Osteoblast (primary cell): ENCODE measurements around the gene MTCL3. TPM values are rescaled to one million over a fixed set of nuclear protein-coding genes. Genes with fewer than 3 reads are reported as not detected.

Source experiments
- DNase-seq: peaks from one replicate; pipeline ENCODE4 v3.0.0; 2011; ENCODE audit warnings: low spot score, mixed read lengths; ENCODE audit not compliant: insufficient read length; ENCODE audit errors: missing footprints
- H2AFZ ChIP-seq: 2 replicates; pipeline ENCODE4 v1.6.0; 2011; ENCODE audit warnings: mild to moderate bottlenecking, low read length
- H3K27ac ChIP-seq: 2 replicates; pipeline ENCODE4 v1.5.1; 2011; ENCODE audit warnings: mild to moderate bottlenecking, low read depth, low read length, moderate library complexity
- H3K27me3 ChIP-seq: 2 replicates; pipeline ENCODE4 v1.6.0; 2012; ENCODE audit warnings: mild to moderate bottlenecking, control low read depth, inconsistent platforms, low read length, moderate library complexity; ENCODE audit not compliant: insufficient read depth
- H3K36me3 ChIP-seq: 2 replicates; pipeline ENCODE4 v1.5.1; 2011; ENCODE audit warnings: mild to moderate bottlenecking, low read length, control low read depth, moderate library complexity; ENCODE audit not compliant: insufficient read depth
- H3K4me1 ChIP-seq: 2 replicates; pipeline ENCODE4 v1.5.1; 2011; ENCODE audit warnings: mild to moderate bottlenecking, low read length, control low read depth, moderate library complexity; ENCODE audit not compliant: insufficient read depth
- H3K4me2 ChIP-seq: 2 replicates; pipeline ENCODE4 v1.6.0; 2011; ENCODE audit warnings: mild to moderate bottlenecking, low read length; ENCODE audit not compliant: insufficient read depth
- H3K4me3 ChIP-seq: fragments of 200-600 bp; sonication (generic); 3 replicates; pipeline ENCODE4 v1.5.1; 2012; ENCODE audit warnings: mild to moderate bottlenecking, low read length, inconsistent platforms; ENCODE audit not compliant: insufficient read depth
- H3K79me2 ChIP-seq: 2 replicates; pipeline ENCODE4 v1.6.0; 2012; ENCODE audit warnings: mild to moderate bottlenecking, low read length, control low read depth, inconsistent platforms; ENCODE audit not compliant: insufficient read depth
- H3K9me3 ChIP-seq: 2 replicates; pipeline ENCODE4 v1.5.1; 2011; ENCODE audit warnings: low read depth, low read length, control low read depth
- H4K20me1 ChIP-seq: 2 replicates; pipeline ENCODE4 v1.6.0; 2012; ENCODE audit warnings: mild to moderate bottlenecking, low read length, control low read depth; ENCODE audit not compliant: insufficient read depth
- small RNA-seq: library from RNA; depleted of rRNA; stranded (forward); fragments of <200 nt; gene quantifications from one replicate; pipeline ENCODE3, GENCODE V24; 2012
- total RNA-seq: library from RNA; depleted of rRNA; stranded (reverse); fragments of >200 nt; gene quantifications from 2 replicates; pipeline ENCODE4 v1.2.3, GENCODE V29; 2012
- TF ChIP-seq, protein P1 (sequence below): IDR thresholded peaks from 2 replicates; pipeline ENCODE4 v1.5.1; 2011; ENCODE audit warnings: mild to moderate bottlenecking, low read depth, low read length, moderate library complexity; ENCODE audit errors: extremely low read depth

The MTCL3 gene

DNA sequence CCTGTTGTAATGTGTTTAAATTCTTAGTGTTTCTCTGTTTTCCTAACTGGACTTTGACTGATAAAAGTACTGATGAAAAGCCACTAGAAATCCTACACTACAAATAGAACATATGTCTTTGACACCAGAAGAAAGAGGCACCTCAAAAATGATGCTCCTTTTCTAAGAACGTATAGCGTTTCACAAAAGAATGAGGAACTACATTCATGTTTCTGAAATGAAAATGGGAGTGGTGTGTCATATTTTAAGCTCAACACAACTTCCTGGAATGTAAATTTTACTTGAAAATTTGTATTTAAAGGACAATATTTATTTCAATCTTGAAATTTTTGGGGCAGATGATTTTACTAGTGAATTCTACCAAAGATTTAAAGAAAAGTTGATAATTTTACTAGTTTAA is 95.2 kb downstream of the MTCL3 start:
- no peaks in the 10 kb centered on the region for H4K20me1 ChIP-seq

More for the DNA sequence above, 95.2 kb downstream of the MTCL3 start:
- no peak overlapping the region for H3K4me2 ChIP-seq
- H3K27me3 ChIP-seq, result no peaks in the 10 kb centered on the region
- H3K4me3 ChIP-seq, result no peak overlapping the region
- TF ChIP-seq, protein P1, sequence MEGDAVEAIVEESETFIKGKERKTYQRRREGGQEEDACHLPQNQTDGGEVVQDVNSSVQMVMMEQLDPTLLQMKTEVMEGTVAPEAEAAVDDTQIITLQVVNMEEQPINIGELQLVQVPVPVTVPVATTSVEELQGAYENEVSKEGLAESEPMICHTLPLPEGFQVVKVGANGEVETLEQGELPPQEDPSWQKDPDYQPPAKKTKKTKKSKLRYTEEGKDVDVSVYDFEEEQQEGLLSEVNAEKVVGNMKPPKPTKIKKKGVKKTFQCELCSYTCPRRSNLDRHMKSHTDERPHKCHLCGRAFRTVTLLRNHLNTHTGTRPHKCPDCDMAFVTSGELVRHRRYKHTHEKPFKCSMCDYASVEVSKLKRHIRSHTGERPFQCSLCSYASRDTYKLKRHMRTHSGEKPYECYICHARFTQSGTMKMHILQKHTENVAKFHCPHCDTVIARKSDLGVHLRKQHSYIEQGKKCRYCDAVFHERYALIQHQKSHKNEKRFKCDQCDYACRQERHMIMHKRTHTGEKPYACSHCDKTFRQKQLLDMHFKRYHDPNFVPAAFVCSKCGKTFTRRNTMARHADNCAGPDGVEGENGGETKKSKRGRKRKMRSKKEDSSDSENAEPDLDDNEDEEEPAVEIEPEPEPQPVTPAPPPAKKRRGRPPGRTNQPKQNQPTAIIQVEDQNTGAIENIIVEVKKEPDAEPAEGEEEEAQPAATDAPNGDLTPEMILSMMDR, result no peak
- DNase-seq, result no peak
- H3K4me1 ChIP-seq, result peaks cover 11% of the 10 kb centered on the region
- H3K79me2 ChIP-seq, result no peaks in the 10 kb centered on the region
- H3K36me3 ChIP-seq, result no peaks in the 10 kb centered on the region
- no peak overlapping the region for H3K27ac ChIP-seq
- H3K9me3 ChIP-seq, result no peaks in the 10 kb centered on the region
- peak overlapping the region; percentile 66 for H2AFZ ChIP-seq

Small RNA genes within 50 kb of the gene (small RNA-seq; reads per million reads assigned to genes)
- gene KIAA0408, result not detected

Other genes starting within 250 kb of the MTCL3 start
- 67.0 and 71.0 TPM in 2 replicates for gene ECHDC1, start 175.7 kb downstream of the MTCL3 start, total RNA-seq
- gene KIAA0408, start 59.9 kb downstream of the MTCL3 start, total RNA-seq, result 1.8 and 2.5 TPM in 2 replicates
- gene C6orf58, start 57.8 kb upstream of the MTCL3 start, total RNA-seq, result under 0.01 TPM in 1 of 2 replicates, not detected in the other